ENCODE measurements around the gene ATP5IF1.

- no peak for TF ChIP-seq CTCF (IDR thresholded peaks at IDR 0.05)
- no peak for TF ChIP-seq POLR2A (IDR thresholded peaks at IDR 0.05)
Observed at GRCh38 chr1:28286111-28286510, 50.2 kb downstream of the ATP5IF1 start.
